Stomach (tissue), 9 donors: ENCODE data around the gene MCM8. TPM values are rescaled to one million over a fixed set of nuclear protein-coding genes. Genes with fewer than 3 reads are reported as not detected.
A peak's percentile ranks its signal among the peaks of the same experiment; 100 is the strongest.

Experiments used
- DNase-seq, 2 donors: peaks; one replicate each; pipeline versions ENCODE4 v3.0.0 to v3.0.0-alpha.2; 2013 to 2019
- H3K27ac ChIP-seq, 5 donors: fragments of 200-600 bp in 4 of 5; sonication (generic) in 4 of 5; one replicate each; pipeline ENCODE4 v1.5.1; 2013 to 2019; ENCODE audit warnings: mild to moderate bottlenecking in 1 of 5, moderate library complexity in 1 of 5
- H3K27me3 ChIP-seq, 3 donors: fragments of 200-600 bp; sonication (generic); one replicate each; pipeline ENCODE4 v1.5.1; 2017 to 2019; ENCODE audit warnings: mixed run types in 1 of 3
- H3K36me3 ChIP-seq, 4 donors: fragments of 200-600 bp; sonication (generic); 1 replicate in 3 of 4; 2 replicates in 1 of 4; pipeline ENCODE4 v1.5.1; 2016 to 2019
- H3K4me1 ChIP-seq, 4 donors: fragments of 200-600 bp; sonication (generic); one replicate each; pipeline ENCODE4 v1.5.1; 2016 to 2019
- H3K4me3 ChIP-seq, 4 donors: fragments of 200-600 bp; sonication (generic) in 3 of 4; one replicate each; pipeline ENCODE4 v1.5.1; 2016 to 2019; ENCODE audit warnings: mild to moderate bottlenecking in 1 of 4
- H3K9me3 ChIP-seq, 4 donors: fragments of 200-600 bp; sonication (generic); one replicate each; pipeline ENCODE4 v1.5.1; 2016 to 2019
- CTCF ChIP-seq, 7 experiments: fragments of 450-650 bp in 4 of 7; fragments of 200-600 bp in 3 of 7; sonication (generic) in 3 of 7; IDR thresholded peaks; one replicate each; pipeline ENCODE4 v1.5.1; 2016 to 2019; ENCODE audit warnings: antibody characterized with exemption in 7 of 7, control low read depth in 2 of 7, mild to moderate bottlenecking in 1 of 7
- EP300 ChIP-seq: sonication (generic); formaldehyde crosslinking; IDR thresholded peaks from one replicate; pipeline ENCODE4 v1.6.1; 2017; ENCODE audit warnings: antibody characterized with exemption
- POLR2A ChIP-seq, 4 donors: fragments of 450-650 bp; IDR thresholded peaks; one replicate each; pipeline ENCODE4 v1.6.1; 2016; ENCODE audit warnings: antibody characterized with exemption in 4 of 4, control low read depth in 2 of 4, mild to moderate bottlenecking in 1 of 4, moderate library complexity in 1 of 4
- POLR2AphosphoS5 ChIP-seq, 3 donors: sonication (generic); formaldehyde crosslinking; IDR thresholded peaks; one replicate each; pipeline ENCODE4 v1.6.1; 2016; ENCODE audit warnings: antibody characterized with exemption in 3 of 3
- WGBS, 5 donors: extraction: QIAGEN DNeasy Blood & Tissue Kit in 3 of 5; methylation state at CpG; one replicate each; pipeline versions ENCODE4 v1.1.5 to v1.1.7; 2013 to 2018; 5-methylcytosine and 5-hydroxymethylcytosine counted together
- intact Hi-C: fragments of 100-400 bp; cut with DNase I; formaldehyde crosslinking; loops from one replicate; pipeline ENCODE4 v1.15.1; 2023; ENCODE audit warnings: low total_unique reads
- polyA plus RNA-seq, 3 donors: library from polyadenylated mRNA; stranded (reverse); fragments of 200-250 nt; gene quantifications; one replicate each; pipeline ENCODE4 v1.2.3, GENCODE V29; 2013
- total RNA-seq, 5 donors: library from RNA; depleted of rRNA; stranded (reverse); fragments of >200 nt; gene quantifications; one replicate each; pipeline versions ENCODE4 v1.1.0 to v1.2.3, GENCODE V29; 2014 to 2016
- donor health status: healthy with polysubstance abuse.
- donor health status: Bipolar disorder and iron deficiency.
- donor health status: healthy.

MCM8 gene
- total and polyA plus RNA-seq, 8 donors = 2.1 to 39.3 (median 3.6) TPM

GRCh38 chr20:5969348-5969935, 19.0 kb downstream of the MCM8 start:
- H3K27ac ChIP-seq = no peak overlapping the region
- no peaks in the 10 kb centered on the region for H3K9me3 ChIP-seq
- no peak for DNase-seq
- H3K27me3 ChIP-seq = no peaks in the 10 kb centered on the region
- intact Hi-C loops = no loop called here
- 80 to 89% (median 86%) methylated on average over 9 of the region's 9 CpGs for WGBS, 5 donors
- H3K36me3 ChIP-seq = peaks cover 3 to 64% (median 58%) of the 10 kb centered on the region in 4 donors
- no peaks in the 10 kb centered on the region for H3K4me1 ChIP-seq
- H3K4me3 ChIP-seq = no peak overlapping the region
- TF ChIP-seq EP300 (no peak), POLR2AphosphoS5 (IDR thresholded peaks at IDR 0.05) (no peak), CTCF (IDR thresholded peaks at IDR 0.05) (no peak), POLR2A (IDR thresholded peaks at IDR 0.05) (no peak)

DNA sequence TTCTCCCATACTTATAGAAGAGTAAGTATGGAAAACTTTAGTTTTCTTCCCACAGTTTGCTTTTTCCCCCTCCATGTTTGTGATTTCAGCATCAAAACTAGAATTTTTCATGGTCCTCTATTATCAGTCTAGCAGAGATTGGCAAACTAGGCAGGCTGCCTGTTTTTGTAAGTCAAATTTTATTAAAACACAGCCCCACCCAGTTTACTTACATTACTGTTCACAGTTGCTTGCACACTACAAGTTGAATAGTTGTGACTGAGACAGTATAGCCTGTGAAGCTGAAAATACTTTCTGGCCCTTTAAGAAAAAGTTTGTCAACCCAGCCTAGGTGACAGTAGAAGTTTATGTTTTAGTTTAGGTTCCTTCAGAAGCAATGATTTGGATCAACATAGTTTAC, 19.5 kb downstream of the MCM8 start:
- Histone ChIP-seq H3K36me3 (peaks cover 0 to 62% (median 57%) of the 10 kb centered on the region in 4 donors), H3K4me1 (no peaks in the 10 kb centered on the region), H3K4me3 (no peak overlapping the region), H3K9me3 (no peaks in the 10 kb centered on the region), H3K27ac (no peak overlapping the region), H3K27me3 (no peaks in the 10 kb centered on the region)
- no peak for TF ChIP-seq CTCF (IDR thresholded peaks at IDR 0.05)
- no peak for TF ChIP-seq POLR2A (IDR thresholded peaks at IDR 0.05)
- no peak for TF ChIP-seq EP300
- TF ChIP-seq POLR2AphosphoS5 (IDR thresholded peaks at IDR 0.05) = no peak
- intact Hi-C loops = no loop called here
- DNase-seq = no peak

- WGBS, 5 donors = 84 to 90% (median 88%) methylated on average over 2 of the region's 2 CpGs
- Histone ChIP-seq H3K4me1 (no peaks in the 10 kb centered on the region), H3K36me3 (peaks cover 0 to 60% (median 55%) of the 10 kb centered on the region in 4 donors), H3K27me3 (no peaks in the 10 kb centered on the region), H3K9me3 (no peaks in the 10 kb centered on the region), H3K27ac (no peak overlapping the region), H3K4me3 (no peak overlapping the region)
- TF ChIP-seq POLR2A (IDR thresholded peaks at IDR 0.05) = no peak
- intact Hi-C loops = no loop called here
- DNase-seq = no peak
Observed at GRCh38 chr20:5970381-5970780, 19.9 kb downstream of the MCM8 start.

GRCh38 chr20:5971203-5971602, 20.8 kb downstream of the MCM8 start:
- Histone ChIP-seq H3K27ac (no peak overlapping the region), H3K27me3 (no peaks in the 10 kb centered on the region), H3K36me3 (peaks cover 0 to 58% (median 52%) of the 10 kb centered on the region in 4 donors), H3K4me1 (no peaks in the 10 kb centered on the region), H3K9me3 (no peaks in the 10 kb centered on the region), H3K4me3 (no peak overlapping the region)
- TF ChIP-seq EP300 = no peak
- no peak for TF ChIP-seq CTCF (IDR thresholded peaks at IDR 0.05)
- TF ChIP-seq POLR2A (IDR thresholded peaks at IDR 0.05) = no peak
- intact Hi-C loops = no loop called here
- no peak for DNase-seq

DNA sequence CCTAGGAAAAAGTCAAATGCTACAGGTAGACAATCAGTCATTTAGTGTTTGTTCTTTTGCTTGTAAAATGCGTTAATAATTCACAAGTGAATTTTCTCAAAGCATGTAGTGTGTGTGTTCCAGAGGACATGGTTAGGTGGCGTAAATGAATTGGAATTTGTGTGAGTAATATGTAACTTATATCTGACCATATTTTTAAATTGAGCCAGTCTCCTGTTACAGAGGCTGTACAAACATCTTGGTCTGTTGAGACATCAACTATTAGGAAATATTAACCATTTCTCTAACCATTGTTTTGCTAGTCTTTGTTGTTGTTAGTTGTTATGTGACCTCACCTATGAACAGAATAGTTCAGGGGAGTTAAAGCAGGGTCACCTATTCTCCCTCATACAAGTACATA, 22.7 kb downstream of the MCM8 start:
- H3K4me3 ChIP-seq = no peak overlapping the region
- peak in 1 of 2 donors; percentile 49 for DNase-seq
- no peaks in the 10 kb centered on the region for H3K4me1 ChIP-seq
- no peak overlapping the region for H3K27ac ChIP-seq
- 73 to 88% (median 79%) methylated on average over 2 of the region's 2 CpGs for WGBS, 5 donors
- no peaks in the 10 kb centered on the region for H3K9me3 ChIP-seq
- TF ChIP-seq EP300 (no peak), POLR2AphosphoS5 (IDR thresholded peaks at IDR 0.05) (no peak), CTCF (IDR thresholded peaks at IDR 0.05) (no peak), POLR2A (IDR thresholded peaks at IDR 0.05) (no peak)
- peaks cover 0 to 58% (median 51%) of the 10 kb centered on the region in 4 donors for H3K36me3 ChIP-seq
- no peaks in the 10 kb centered on the region for H3K27me3 ChIP-seq
- intact Hi-C loops = no loop called here
